HG03442 (cell line): ENCODE measurements around the gene GARNL3.

Source experiments
- ATAC-seq: cut with Tn5 transposase; IDR thresholded peaks from one replicate; pipeline ENCODE4 v1.9.1; 2021; ENCODE audit warnings: mild to moderate bottlenecking, moderate library complexity; ENCODE audit not compliant: unreplicated experiment

Gene GARNL3

DNA sequence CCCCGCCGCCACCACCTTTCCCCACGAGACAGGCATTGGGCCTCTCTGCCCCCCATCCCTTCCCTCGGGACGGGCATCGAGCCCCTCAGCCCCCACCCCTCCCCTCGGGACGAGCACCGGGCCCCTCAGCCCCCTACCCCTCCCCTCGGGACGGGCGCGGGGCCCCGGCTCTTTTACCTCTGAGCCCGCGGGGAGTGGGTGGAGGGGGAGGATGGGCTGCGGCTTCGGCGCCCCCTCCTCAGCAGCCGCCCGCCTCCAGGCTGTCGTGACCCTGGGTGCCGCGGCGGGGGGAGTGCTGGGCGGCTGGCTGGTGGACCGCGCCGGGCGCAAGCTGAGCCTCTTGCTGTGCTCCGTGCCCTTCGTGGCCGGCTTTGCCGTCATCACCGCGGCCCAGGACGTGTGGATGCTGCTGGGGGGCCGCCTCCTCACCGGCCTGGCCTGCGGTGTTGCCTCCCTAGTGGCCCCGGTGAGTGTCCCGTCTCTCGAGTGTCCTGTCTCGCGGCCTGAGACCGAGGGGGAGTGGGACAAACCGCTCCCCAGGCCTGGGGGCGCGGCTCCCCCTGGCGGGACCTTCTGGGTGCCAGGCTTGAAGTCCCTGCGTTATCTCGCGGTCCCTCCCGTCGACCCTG, 133.2 kb downstream of the GARNL3 start:
- no peak for ATAC-seq

GRCh38 chr9:127398275-127398647, 133.7 kb downstream of the GARNL3 start:
- no peak for ATAC-seq

GRCh38 chr9:127398715-127399400, 134.3 kb downstream of the GARNL3 start:
- no peak for ATAC-seq

GRCh38 chr9:127399736-127400269, 135.2 kb downstream of the GARNL3 start:
- no peak for ATAC-seq

GRCh38 chr9:127402401-127403090, 138.0 kb downstream of the GARNL3 start:
- ATAC-seq, result no peak

GRCh38 chr9:127403507-127404192, 139.1 kb downstream of the GARNL3 start:
- ATAC-seq, result no peak

DNA sequence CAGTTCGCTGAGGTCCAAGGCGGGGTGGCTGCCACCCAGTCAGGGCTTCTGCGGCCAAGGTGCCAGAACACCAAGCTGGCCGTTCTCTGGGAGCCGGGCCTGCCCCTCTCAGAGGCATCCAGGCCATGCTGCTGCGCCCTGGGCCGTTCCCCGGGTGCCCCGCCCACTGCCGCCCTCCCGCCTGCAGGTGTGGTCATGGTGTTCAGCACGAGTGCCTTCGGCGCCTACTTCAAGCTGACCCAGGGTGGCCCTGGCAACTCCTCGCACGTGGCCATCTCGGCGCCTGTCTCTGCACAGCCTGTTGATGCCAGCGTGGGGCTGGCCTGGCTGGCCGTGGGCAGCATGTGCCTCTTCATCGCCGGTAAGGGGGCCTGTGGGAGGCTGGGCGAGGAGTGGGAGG, 140.1 kb downstream of the GARNL3 start:
- ATAC-seq, result no peak

GRCh38 chr9:127405344-127406125, 141.0 kb downstream of the GARNL3 start:
- ATAC-seq, result no peak

- ATAC-seq, result no peak
These were observed 142.4 kb downstream of the GARNL3 start for GRCh38 chr9:127406799-127407491.

DNA sequence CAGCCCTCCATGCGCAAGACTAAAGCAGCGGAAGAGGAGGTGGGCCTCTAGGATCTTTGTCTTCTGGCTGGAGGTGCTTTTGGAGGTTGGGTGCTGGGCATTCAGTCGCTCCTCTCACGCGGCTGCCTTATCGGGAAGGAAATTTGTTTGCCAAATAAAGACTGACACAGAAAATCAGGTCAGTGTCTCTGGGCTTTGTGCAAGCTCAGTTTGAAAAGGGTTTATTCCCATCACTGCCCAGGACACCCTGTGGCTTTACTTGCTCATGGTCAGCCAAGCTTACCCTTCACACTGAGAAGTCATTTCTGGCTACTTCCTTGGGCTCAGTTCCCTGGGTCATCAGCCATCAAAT, 142.9 kb downstream of the GARNL3 start:
- ATAC-seq, result no peak

DNA sequence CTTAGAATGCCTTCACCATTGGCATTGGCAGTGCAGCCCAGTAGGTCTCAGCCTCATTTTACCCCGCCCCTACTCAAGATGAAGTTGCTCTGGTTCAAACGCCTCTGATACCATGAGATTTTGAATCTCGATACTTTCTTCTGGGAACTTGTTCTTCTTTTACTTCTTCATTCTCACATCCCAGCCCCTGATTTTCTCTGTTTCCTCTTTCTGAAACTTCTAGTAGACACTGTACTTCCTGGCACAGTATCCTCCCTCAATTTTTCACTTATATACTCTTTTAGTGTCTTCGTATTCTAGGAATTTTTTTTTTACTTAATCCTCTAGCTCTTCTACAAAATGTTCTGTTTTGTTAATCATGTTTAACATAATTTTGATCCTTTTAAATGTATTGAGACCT, 146.5 kb downstream of the GARNL3 start:
- no peak for ATAC-seq

GRCh38 chr9:127415141-127415540, 150.6 kb downstream of the GARNL3 start:
- no peak for ATAC-seq

DNA sequence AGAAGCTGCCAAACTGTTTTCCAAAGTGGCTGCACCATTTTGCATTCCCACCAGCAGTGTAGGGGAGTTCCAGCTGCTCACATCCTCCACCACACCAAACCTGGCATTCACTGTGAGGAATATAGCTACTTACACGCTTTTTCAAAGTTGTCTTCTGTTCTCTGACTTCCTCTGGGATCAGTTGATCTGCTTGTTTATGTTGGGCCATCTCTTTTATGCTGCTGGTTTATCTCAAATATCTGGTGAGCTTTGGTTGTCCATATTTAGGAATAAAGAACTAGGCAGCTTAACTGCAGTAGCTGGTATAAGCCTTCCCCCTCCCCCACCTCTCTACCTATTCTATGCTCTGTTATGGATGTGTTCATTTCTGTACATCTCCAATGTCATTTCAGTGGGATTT, 151.1 kb downstream of the GARNL3 start:
- no peak for ATAC-seq

GRCh38 chr9:127417131-127418036, 152.8 kb downstream of the GARNL3 start:
- ATAC-seq, result no peak

DNA sequence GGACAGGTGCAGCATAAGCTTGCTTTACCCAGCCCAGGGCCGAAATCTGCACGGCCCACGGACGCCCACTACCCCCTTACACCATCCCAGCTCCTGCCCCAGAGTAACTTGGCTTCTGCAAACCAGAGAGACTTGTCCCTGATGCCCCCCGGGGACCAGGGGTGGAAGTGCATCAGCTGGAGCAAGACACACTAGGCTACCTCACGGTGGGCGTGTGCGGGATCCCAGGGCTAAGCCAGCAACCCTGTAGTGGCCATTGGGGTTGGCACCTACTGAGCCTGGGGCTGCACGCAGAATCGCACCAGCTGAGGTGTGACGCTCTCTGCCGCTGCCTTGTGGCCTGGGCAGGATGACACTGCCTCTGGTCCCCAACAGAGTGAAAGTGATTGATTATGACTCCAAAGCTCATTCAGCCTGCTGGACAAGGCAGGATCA, 153.5 kb downstream of the GARNL3 start:
- no peak for ATAC-seq

DNA sequence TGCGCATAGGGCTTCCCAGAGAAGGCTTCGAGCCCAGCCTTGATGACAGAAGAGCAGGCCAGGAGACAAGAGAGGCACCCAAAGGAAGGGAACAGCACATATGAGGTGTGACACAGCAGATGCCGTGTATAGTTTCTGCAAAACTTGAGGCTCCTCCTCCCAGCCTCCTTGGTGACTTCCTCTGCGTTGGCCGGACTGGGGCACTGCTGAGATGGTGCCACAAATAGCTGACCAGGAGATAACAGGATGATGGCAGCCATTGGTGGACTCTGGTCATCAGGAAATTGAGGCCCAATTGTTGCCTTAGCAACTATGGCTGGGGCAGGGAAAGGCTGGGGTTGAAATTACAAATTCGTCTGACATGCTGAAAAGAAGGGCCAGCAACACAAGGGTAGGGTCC, 154.8 kb downstream of the GARNL3 start:
- no peak for ATAC-seq

- no peak for ATAC-seq
These were observed 156.5 kb downstream of the GARNL3 start for GRCh38 chr9:127421057-127421456.

DNA sequence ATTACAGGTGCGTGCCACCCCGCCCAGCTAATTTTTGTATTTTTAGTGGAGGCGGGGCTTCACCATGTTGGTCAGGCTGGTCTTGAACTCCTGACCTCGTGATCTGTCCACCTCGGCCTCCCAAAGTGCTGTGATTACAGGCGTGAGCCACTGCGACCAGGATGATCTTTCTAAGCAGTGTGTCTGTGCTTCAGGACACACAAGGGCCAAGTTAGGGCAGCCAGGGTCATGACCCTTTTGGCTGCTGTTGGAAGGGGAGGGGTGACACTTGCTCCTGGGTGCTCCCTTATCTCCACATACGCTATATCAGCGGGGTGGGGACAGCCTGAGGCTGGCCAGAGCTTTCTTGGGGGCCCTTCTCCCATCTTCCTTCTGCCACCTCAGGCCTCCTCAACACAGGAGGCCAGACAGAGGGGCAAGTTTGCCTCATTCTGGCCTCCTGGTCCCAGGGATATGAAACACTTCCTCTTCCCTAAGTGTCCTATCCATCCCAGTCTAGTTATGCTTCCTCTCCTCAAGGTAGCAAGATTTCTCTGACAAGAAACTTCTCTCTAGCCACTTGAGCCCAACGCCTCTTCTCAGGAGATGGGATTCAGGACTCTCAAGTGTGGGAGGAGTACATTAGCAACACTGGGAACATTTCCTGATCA, 157.7 kb downstream of the GARNL3 start:
- no peak for ATAC-seq

DNA sequence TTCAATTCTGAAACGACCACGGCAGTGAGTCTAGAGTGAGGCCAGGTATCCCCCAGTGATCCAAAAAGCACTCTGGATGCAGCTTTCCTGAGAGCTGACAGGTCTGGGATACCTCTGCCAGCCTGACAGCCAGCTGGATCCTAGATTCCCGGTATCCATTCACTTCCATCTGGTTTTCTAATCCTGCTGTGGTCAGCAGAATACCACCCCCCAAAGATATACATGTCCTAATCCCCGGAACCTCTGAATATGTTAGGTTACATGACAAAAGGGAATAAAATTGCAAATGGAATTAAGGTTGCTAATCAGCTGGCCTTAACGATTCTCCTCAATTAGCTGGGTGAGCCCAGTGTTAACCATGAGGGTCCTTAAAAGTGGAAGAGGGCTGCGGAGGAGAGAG, 158.2 kb downstream of the GARNL3 start:
- no peak for ATAC-seq
